Adrenal gland (tissue), 5 donors: Measurements from ENCODE around the gene MCM3AP.

Source experiments
- CTCF ChIP-seq, 6 experiments: fragments of 450-650 bp in 4 of 6; fragments of 200-600 bp in 2 of 6; sonication (generic) in 1 of 6; IDR thresholded peaks; 1 replicate in 5 of 6; 2 replicates in 1 of 6; pipeline versions ENCODE4 v1.5.1 to v1.8.0; 2016 to 2021; ENCODE audit warnings: antibody characterized with exemption in 6 of 6, mild to moderate bottlenecking in 2 of 6, moderate library complexity in 1 of 6
- POLR2A ChIP-seq, 2 donors: fragments of 450-650 bp; IDR thresholded peaks; one replicate each; pipeline ENCODE4 v1.6.1; 2017; ENCODE audit warnings: antibody characterized with exemption in 2 of 2, mild to moderate bottlenecking in 2 of 2, moderate library complexity in 1 of 2
- donor health status: DM: no; HTN: no; CAD: no.

- no peak for TF ChIP-seq POLR2A (IDR thresholded peaks at IDR 0.05)
- TF ChIP-seq CTCF (IDR thresholded peaks at IDR 0.05), result no peak
Observed at GRCh38 chr21:46223217-46223616, 62.2 kb downstream of the MCM3AP start.
